Measurements from ENCODE around the gene TRPC5OS.
A peak's percentile ranks its signal among the peaks of the same experiment; 100 is the strongest.

Gene TRPC5OS

GRCh38 chrX:111896148-111896547, 20.2 kb downstream of the TRPC5OS start:
- no peak for DNase-seq (ENCODE audit: low spot score)

GRCh38 chrX:111914398-111915090, 38.6 kb downstream of the TRPC5OS start:
- peak; percentile 1 for DNase-seq (ENCODE audit: low spot score)

GRCh38 chrX:111917591-111917990, 41.6 kb downstream of the TRPC5OS start:
- DNase-seq (ENCODE audit: low spot score) = no peak

GRCh38 chrX:111928456-111928855, 52.5 kb downstream of the TRPC5OS start:
- DNase-seq (ENCODE audit: low spot score) = no peak
